HUES64 (cell line): ENCODE data around the gene MYO18A.

Experiments used
- H3K27ac ChIP-seq: 2 replicates; pipeline ENCODE4 v1.7.0; 2013; ENCODE audit warnings: low read depth, low read length, inconsistent platforms
- H3K27me3 ChIP-seq: 2 replicates; pipeline ENCODE4 v1.6.1; 2013; ENCODE audit warnings: mild to moderate bottlenecking, low read length; ENCODE audit not compliant: insufficient read depth
- H3K36me3 ChIP-seq: 2 replicates; pipeline ENCODE4 v1.6.1; 2013; ENCODE audit warnings: mild to moderate bottlenecking, low read length; ENCODE audit not compliant: insufficient read depth
- H3K4me1 ChIP-seq: 2 replicates; pipeline ENCODE4 v1.6.1; 2013; ENCODE audit warnings: mild to moderate bottlenecking, low read length, moderate library complexity; ENCODE audit not compliant: insufficient read depth
- H3K4me3 ChIP-seq: 2 replicates; pipeline ENCODE4 v1.5.1; 2013; ENCODE audit warnings: mild to moderate bottlenecking, low read length, moderate library complexity
- H3K9ac ChIP-seq: 2 replicates; pipeline ENCODE4 v1.6.1; 2013; ENCODE audit warnings: mild to moderate bottlenecking, low read depth, low read length
- H3K9me3 ChIP-seq: 2 replicates; pipeline ENCODE4 v1.6.1; 2013; ENCODE audit warnings: low read depth, low read length; ENCODE audit not compliant: insufficient read depth
- WGBS: fragments of 150-250, 120-280 bp; methylation state at CpG from one replicate; pipeline ENCODE4 v1.1.7; 2013; ENCODE audit warnings: missing lambda C conversion rate; 5-methylcytosine and 5-hydroxymethylcytosine counted together

Gene MYO18A

DNA sequence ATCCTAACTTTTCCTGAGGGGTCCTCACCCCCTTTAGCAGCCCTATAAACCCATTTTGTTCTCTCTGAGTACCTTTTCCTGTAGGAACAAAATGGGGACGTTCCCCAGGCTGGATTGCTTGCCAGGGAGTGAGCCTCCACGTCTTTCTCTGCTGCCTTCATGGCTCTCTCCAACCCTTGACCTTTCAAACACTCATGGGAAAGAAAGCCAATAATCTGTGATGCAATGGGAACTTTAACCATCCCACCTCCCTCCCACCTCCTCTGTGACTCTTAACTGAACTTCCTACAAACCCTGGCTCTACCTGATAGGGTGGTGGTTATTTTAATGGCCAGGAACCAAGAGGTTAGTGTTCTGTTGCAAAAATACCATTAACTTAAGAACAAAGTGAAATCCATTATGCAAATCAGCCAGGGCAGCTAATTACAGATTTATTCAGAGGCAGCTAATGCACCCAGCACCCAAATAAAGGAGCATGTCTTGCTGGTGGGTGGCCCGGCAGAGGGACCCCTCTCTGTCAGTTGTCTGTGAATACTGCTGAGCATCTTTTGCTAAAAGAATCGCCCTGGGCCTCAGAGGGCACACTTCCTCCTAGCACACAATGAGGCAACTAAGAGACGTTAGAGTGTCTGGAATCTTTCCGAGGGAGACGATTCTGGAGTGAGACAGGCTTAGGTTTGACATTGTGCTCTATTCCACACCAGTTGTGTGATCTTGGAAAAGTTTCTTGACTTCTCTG lies 134.3 kb downstream of the MYO18A start:
- 86% methylated on average over 7 of the region's 7 CpGs for WGBS
- H3K4me1 ChIP-seq = peaks cover 40% of the 10 kb centered on the region

DNA sequence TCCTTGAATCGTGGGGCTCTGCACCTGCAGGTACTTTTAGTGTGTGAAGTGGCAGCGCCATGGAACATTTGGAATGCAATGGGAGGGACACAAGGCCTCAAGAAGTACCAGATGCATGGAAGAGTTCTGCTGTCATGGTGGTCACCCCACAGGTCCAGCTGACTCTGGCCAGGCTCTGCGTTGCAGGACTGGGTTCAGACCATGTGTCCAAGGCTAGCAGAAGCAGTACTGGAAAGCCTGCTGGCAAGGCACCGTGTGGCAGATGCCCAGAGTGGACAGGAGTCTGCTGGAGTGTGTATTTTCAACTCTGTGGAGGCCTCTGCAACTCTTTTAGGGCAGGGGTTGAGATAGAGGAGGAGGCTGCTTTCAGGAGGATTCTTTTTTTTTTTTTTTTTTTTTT lies 135.2 kb downstream of the MYO18A start:
- H3K4me1 ChIP-seq = peaks cover 44% of the 10 kb centered on the region
- H3K27me3 ChIP-seq = no peaks in the 10 kb centered on the region
- H3K27ac ChIP-seq = no peak overlapping the region
- H3K9ac ChIP-seq = no peak overlapping the region
- 96% methylated on average over 4 of the region's 4 CpGs for WGBS
- H3K9me3 ChIP-seq = no peaks in the 10 kb centered on the region
- no peak overlapping the region for H3K4me3 ChIP-seq
- peaks cover 4% of the 10 kb centered on the region; the same call in 1 of the 2 replicates for H3K36me3 ChIP-seq

More for the DNA sequence above, 134.3 kb downstream of the MYO18A start:
- Histone ChIP-seq H3K27ac (no peak overlapping the region), H3K36me3 (peaks cover 4% of the 10 kb centered on the region; the same call in 1 of the 2 replicates), H3K27me3 (no peaks in the 10 kb centered on the region), H3K4me3 (no peak overlapping the region), H3K9ac (no peak overlapping the region), H3K9me3 (no peaks in the 10 kb centered on the region)

DNA sequence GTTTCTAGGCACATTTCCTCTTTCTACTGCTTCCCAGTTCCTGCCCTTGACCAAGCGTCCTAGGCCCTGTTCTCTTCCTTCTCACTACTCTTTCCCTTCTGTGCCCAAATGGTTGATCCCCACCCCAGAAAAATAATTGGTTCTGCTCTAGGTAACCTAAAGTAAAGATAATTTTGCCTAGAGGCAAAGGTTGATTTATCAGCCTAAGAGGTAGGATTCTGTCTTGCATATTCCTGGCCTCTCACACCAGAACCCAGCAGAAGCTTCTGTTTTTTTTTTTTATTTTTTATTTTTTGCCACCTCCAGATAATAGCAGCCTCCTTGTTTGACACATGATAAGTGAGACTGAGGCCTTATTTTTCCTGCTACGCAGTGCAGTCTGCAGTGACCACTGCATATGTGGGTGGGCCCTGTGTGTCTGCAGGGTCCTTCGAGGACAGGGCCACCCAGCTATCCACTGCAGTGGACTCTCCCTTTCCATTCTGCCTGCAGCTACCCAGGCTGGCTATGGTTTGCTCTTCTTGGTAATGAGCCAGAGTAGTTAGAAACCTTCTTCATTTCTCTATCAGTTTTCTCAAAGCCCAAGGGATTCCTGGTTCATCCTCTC lies 136.6 kb downstream of the MYO18A start:
- Histone ChIP-seq H3K4me3 (no peak overlapping the region), H3K9me3 (no peaks in the 10 kb centered on the region), H3K9ac (peak overlapping the region; percentile 80), H3K27ac (peak overlapping the region; percentile 98), H3K4me1 (peaks cover 46% of the 10 kb centered on the region), H3K27me3 (no peaks in the 10 kb centered on the region), H3K36me3 (peaks cover 4% of the 10 kb centered on the region; the same call in 1 of the 2 replicates)
- 94% methylated on average over 3 of the region's 3 CpGs for WGBS

DNA sequence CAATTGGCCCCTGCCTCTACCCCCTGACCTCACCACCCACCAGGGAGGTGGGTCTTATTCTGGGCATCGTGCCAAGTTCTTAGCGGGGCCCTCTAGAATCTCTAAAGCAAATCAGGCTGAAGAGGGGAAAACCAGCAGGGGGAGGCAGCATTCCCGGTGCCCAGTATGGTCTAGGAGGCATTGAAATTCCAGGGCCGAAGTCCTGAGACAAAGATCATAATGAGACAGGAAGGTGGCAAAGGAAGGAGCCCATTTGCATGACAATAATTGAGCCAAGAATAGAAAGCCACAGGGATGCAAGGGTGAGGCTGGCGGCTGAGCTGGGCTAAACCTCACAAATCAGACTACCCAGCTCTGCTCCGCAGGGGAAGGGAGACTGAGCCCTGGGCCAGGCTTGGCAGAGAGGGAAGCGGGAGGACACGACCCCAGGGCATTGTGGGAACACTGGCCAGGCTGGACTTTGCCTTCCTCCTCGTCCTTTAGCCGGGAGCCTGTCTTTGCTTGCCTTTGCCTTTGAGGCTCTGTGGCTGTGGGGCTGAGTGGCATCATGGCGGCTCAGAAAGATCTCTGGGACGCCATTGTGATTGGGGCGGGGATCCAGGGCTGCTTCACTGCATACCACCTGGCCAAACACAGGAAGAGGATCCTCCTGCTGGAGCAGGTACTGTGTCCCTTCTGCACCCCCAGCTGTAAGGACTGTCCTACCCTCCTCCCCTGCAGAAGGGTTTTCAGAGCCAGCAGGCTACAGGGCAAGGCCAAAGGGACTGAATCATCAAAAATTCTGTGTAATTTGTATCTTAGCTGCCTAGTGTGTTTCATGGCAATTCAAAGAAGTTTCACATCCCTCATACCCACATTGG lies 137.3 kb downstream of the MYO18A start, which contains the start of gene PIPOX:
TSS of gene PIPOX (plus strand) at position 463 of the 860 bp plus-strand sequence. CDS start at position 548, 85 bp downstream.
- WGBS = 15% methylated on average over 13 of the region's 13 CpGs
- Histone ChIP-seq H3K27me3 (no peaks in the 10 kb centered on the region), H3K27ac (peak within 1 kb of the TSS; percentile 98), H3K36me3 (peaks cover 4% of the 10 kb centered on the region; the same call in 1 of the 2 replicates), H3K4me3 (peak within 1 kb of the TSS; percentile 18; the same call in 1 of the 2 replicates), H3K9ac (peak within 1 kb of the TSS; percentile 80), H3K4me1 (peaks cover 46% of the 10 kb centered on the region), H3K9me3 (no peaks in the 10 kb centered on the region)

DNA sequence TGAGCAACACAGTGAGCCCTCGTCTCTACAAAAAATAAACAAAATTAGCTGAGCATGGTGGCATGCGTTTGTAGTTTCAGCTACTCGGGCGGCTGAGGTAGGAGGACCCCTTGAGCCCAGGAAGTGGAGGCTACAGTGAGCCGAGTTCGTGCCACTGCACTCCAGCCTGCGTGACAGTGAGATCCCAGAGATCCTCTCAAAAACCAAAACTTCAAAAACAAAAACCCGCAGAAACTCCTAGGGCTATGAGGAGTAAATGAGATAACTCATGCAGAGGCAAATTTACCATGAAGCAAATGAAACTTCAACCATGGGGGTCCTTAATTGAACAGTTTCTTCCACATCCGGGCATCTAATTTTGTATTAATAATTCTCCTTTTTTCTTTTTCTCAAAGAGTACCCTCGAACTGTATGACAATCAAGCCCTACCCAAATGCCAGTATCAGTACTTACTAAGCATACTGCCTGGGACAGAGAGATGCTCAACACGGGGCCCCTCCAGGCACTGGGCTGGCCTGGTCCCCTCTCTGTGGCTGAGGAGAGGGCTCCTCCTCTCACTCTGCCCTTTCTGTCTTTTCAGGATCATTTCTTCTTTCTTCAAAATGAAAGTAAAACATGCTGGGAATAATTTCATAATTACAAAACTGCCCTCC lies 138.0 kb downstream of the MYO18A start:
- WGBS = 71% methylated on average over 10 of the region's 11 CpGs
- Histone ChIP-seq H3K4me1 (peaks cover 51% of the 10 kb centered on the region), H3K27ac (peak overlapping the region; percentile 92), H3K27me3 (no peaks in the 10 kb centered on the region), H3K4me3 (no peak overlapping the region; the same call in 1 of the 2 replicates), H3K36me3 (peaks cover 4% of the 10 kb centered on the region; the same call in 1 of the 2 replicates), H3K9me3 (no peaks in the 10 kb centered on the region), H3K9ac (peak overlapping the region; percentile 31)

DNA sequence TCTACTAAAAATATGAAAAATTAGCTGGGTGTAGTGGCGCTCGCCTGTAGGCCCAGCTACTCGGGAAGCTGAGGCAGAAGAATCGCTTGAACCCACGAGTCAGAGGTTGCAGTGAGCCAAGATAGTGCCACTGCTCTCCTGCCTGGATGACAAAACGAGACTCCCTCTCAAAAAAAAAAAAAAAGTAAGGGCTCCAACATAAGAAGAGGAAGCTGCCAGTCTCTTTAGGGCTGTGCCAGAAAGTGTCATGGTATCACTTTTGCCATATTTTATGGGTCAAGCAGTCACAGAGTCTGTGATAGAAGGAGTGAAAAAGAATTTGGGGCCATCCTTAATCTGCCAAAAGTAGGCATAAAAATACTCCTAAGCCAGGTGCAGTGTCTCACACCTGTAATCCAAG lies 138.6 kb downstream of the MYO18A start:
- H3K9me3 ChIP-seq = no peaks in the 10 kb centered on the region
- H3K36me3 ChIP-seq = peaks cover 4% of the 10 kb centered on the region; the same call in 1 of the 2 replicates
- no peak overlapping the region for H3K4me3 ChIP-seq
- H3K27ac ChIP-seq = peak overlapping the region; percentile 92
- H3K4me1 ChIP-seq = peaks cover 57% of the 10 kb centered on the region
- WGBS = 91% methylated on average over 6 of the region's 6 CpGs
- H3K9ac ChIP-seq = peak overlapping the region; percentile 31; the same call in 1 of the 2 replicates
- no peaks in the 10 kb centered on the region for H3K27me3 ChIP-seq

DNA sequence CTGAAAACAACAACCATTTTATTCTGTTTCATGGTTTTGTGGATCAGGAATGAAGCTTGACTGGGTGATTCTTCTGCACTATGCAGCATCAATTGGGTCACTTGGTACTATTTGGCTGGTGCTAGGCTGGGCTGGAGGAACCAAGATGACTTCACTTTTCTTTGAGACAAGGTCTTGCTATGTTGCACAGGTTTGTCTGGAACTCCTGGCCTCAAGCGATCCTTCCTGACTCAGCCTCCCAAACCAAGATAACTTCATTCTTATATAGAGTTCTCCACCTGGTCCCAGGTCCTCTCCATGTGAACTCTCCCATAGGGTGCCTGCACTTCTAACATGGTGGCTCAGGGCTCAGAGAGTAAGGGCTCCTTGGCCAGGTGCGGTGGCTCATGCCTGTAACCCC lies 139.1 kb downstream of the MYO18A start:
- no peak overlapping the region for H3K27ac ChIP-seq
- no peaks in the 10 kb centered on the region for H3K9me3 ChIP-seq
- H3K27me3 ChIP-seq = no peaks in the 10 kb centered on the region
- H3K9ac ChIP-seq = no peak overlapping the region
- no peak overlapping the region for H3K4me3 ChIP-seq
- peaks cover 4% of the 10 kb centered on the region; the same call in 1 of the 2 replicates for H3K36me3 ChIP-seq
- peaks cover 61% of the 10 kb centered on the region for H3K4me1 ChIP-seq
- WGBS = 93% methylated on average over 2 of the region's 2 CpGs

DNA sequence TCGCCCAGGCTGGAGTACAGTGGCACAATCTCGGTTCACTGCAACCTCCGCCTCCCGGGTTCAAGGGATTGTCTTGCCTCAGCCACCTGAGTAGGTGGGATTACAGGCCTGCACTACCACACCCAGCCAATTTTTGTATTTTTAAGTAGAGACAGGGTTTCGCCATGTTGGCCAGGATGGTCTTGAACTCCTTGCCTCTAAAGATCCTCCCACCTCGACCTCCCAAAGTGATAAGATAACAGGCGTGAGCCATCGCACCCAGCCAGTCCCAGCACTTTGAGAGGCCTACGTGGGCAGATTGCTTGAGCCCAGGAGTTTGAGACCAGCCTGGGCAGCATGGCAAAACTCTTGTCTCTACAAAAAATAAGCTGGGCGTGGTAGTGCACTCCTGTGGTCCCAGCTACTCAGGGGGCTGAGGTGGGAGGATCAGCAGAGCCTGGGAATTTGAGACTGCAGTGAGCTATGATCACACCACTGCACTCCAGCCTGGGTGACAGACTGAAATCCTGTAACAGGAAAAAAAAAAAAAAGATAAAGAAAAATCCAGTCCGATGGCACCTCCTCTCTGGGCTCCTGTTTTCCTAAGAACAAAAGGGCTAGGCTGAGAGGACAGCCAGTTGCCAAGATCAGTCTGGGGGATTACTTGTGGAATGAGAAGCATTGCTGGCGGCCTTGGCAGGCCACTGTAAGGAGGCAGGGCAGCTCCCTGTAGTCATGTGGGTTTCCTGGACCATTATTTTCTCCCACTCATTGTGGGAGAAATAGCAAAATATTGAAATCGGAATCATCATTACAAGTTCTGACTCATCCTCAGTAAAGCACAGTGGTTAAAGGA lies 140.2 kb downstream of the MYO18A start:
- H3K27ac ChIP-seq = peak overlapping the region; percentile 33; the same call in 1 of the 2 replicates

DNA sequence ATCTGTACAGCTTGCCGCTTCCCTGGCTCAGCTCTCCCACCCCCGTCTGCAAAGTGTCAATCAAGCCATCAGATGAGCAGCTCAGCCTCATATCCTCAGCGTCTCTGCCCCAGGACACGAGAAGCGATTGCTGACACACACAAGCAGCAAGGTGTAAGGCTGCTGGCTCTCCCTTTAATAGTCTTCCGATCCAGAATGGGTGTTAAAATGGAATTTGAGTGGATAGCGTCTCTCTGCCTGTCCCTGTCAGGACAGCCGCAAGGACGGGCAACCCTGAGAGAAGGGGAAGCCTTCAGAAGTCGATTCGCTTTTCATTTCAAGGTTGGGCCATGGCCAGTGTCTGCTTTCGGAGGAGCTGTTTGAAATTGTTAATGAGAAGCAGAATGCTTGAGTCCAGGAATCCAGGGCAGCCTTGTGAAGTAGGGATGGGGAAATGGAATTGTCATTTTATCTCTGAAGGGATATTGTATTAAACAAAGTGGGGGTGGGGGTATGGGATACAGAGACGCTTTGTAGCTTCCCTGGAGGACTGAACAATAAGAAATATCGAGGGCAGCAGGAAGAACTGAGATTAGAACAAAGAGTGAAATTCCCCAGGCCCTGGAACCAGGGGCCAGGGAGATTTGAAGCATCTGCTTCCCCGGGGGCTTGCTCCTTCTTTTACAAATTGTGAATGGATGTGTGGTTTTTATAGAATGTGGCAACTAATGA lies 142.0 kb downstream of the MYO18A start:
- H3K9ac ChIP-seq = peak overlapping the region; percentile 38; the same call in 1 of the 2 replicates
- WGBS = 36% methylated on average over 15 of the region's 15 CpGs
- H3K9me3 ChIP-seq = peaks cover 8% of the 10 kb centered on the region
- no peaks in the 10 kb centered on the region for H3K27me3 ChIP-seq
- no peaks in the 10 kb centered on the region for H3K36me3 ChIP-seq
- peak overlapping the region; percentile 80 for H3K27ac ChIP-seq
- peaks cover 57% of the 10 kb centered on the region for H3K4me1 ChIP-seq
- H3K4me3 ChIP-seq = no peak overlapping the region

More for the DNA sequence above, 140.2 kb downstream of the MYO18A start:
- peaks cover 63% of the 10 kb centered on the region for H3K4me1 ChIP-seq
- H3K27me3 ChIP-seq = no peaks in the 10 kb centered on the region
- 81% methylated on average over 13 of the region's 13 CpGs for WGBS
- H3K9me3 ChIP-seq = peaks cover 1% of the 10 kb centered on the region; the same call in 1 of the 2 replicates
- H3K4me3 ChIP-seq = no peak overlapping the region
- H3K36me3 ChIP-seq = peaks cover 2% of the 10 kb centered on the region; the same call in 1 of the 2 replicates
- H3K9ac ChIP-seq = no peak overlapping the region
